Esophagus (tissue), 2 donors: ENCODE measurements around the gene BBOX1. TPM values are rescaled to one million over a fixed set of nuclear protein-coding genes. Genes with fewer than 3 reads are reported as not detected.

ENCODE experiments used
- H3K27ac ChIP-seq, 2 donors: one replicate each; pipeline ENCODE4 v1.5.1; 2013; ENCODE audit warnings: low read depth in 2 of 2, mild to moderate bottlenecking in 2 of 2, inconsistent platforms in 1 of 2, low read length in 1 of 2, moderate library complexity in 1 of 2
- H3K27me3 ChIP-seq, 2 donors: one replicate each; pipeline ENCODE4 v1.6.1; 2013; ENCODE audit warnings: low read length in 2 of 2, control low read depth in 1 of 2, mild to moderate bottlenecking in 1 of 2; ENCODE audit not compliant: insufficient read depth in 2 of 2, control insufficient read depth in 1 of 2
- H3K36me3 ChIP-seq, 2 donors: one replicate each; pipeline ENCODE4 v1.6.1; 2013; ENCODE audit warnings: low read length in 1 of 2; ENCODE audit not compliant: control insufficient read depth in 2 of 2, insufficient read depth in 2 of 2
- H3K4me1 ChIP-seq, 2 donors: one replicate each; pipeline ENCODE4 v1.6.1; 2013; ENCODE audit warnings: low read length in 1 of 2; ENCODE audit not compliant: control insufficient read depth in 2 of 2, insufficient read depth in 2 of 2
- H3K4me3 ChIP-seq, 2 donors: one replicate each; pipeline ENCODE4 v1.5.1; 2013; ENCODE audit warnings: low read length in 2 of 2, mild to moderate bottlenecking in 2 of 2, low read depth in 1 of 2, moderate library complexity in 1 of 2
- H3K9me3 ChIP-seq, 2 donors: one replicate each; pipeline ENCODE4 v1.6.1; 2013; ENCODE audit warnings: mild to moderate bottlenecking in 2 of 2, low read depth in 1 of 2, low read length in 1 of 2, moderate library complexity in 1 of 2; ENCODE audit not compliant: control insufficient read depth in 2 of 2, insufficient read depth in 1 of 2
- WGBS, 2 donors: extraction: QIAGEN DNeasy Blood & Tissue Kit; methylation state at CpG; one replicate each; pipeline ENCODE4 v1.1.7; 2013; 5-methylcytosine and 5-hydroxymethylcytosine counted together
- polyA plus RNA-seq, 2 donors: library from polyadenylated mRNA; stranded (reverse); fragments of 200-250 nt; gene quantifications; one replicate each; pipeline ENCODE4 v1.2.3, GENCODE V29; 2013
- donor health status: healthy with polysubstance abuse.
- donor health status: Bipolar disorder and iron deficiency.

The BBOX1 gene
- polyA plus RNA-seq, 2 donors = 12.7 to 14.1 TPM

- Histone ChIP-seq H3K4me3 (no peak overlapping the region), H3K36me3 (no peaks in the 10 kb centered on the region), H3K27ac (no peak overlapping the region), H3K9me3 (no peaks in the 10 kb centered on the region), H3K27me3 (no peaks in the 10 kb centered on the region), H3K4me1 (no peaks in the 10 kb centered on the region)
- 87 to 93% methylated on average over 1 of the region's 1 CpG for WGBS, 2 donors
Observed at GRCh38 chr11:27052668-27053067, 12.1 kb downstream of the BBOX1 start.

- H3K9me3 ChIP-seq = no peaks in the 10 kb centered on the region
- H3K36me3 ChIP-seq = peaks cover 0 to 3% of the 10 kb centered on the region in 2 donors
- H3K4me1 ChIP-seq = no peaks in the 10 kb centered on the region
- WGBS, 2 donors = 68 to 87% methylated on average over 6 of the region's 6 CpGs
- H3K27me3 ChIP-seq = no peaks in the 10 kb centered on the region
- H3K27ac ChIP-seq = no peak overlapping the region
- no peak overlapping the region for H3K4me3 ChIP-seq
Observed at GRCh38 chr11:27055065-27055682, 14.6 kb downstream of the BBOX1 start.

GRCh38 chr11:27057091-27057780 lies 16.6 kb downstream of the BBOX1 start:
- WGBS, 2 donors = 81 to 92% methylated on average over 6 of the region's 6 CpGs
- Histone ChIP-seq H3K27me3 (no peaks in the 10 kb centered on the region), H3K27ac (no peak overlapping the region), H3K36me3 (peaks cover 0 to 3% of the 10 kb centered on the region in 2 donors), H3K4me1 (no peaks in the 10 kb centered on the region), H3K4me3 (no peak overlapping the region), H3K9me3 (no peaks in the 10 kb centered on the region)

GRCh38 chr11:27058456-27058855 lies 17.8 kb downstream of the BBOX1 start:
- Histone ChIP-seq H3K9me3 (no peaks in the 10 kb centered on the region), H3K4me1 (no peaks in the 10 kb centered on the region), H3K36me3 (peaks cover 0 to 3% of the 10 kb centered on the region in 2 donors), H3K27ac (no peak overlapping the region), H3K4me3 (no peak overlapping the region), H3K27me3 (no peaks in the 10 kb centered on the region)
- whole genome bisulfite sequencing, 2 donors = 86% methylated on average over 1 of the region's 1 CpG

- Histone ChIP-seq H3K27ac (no peak overlapping the region), H3K9me3 (no peaks in the 10 kb centered on the region), H3K4me1 (no peaks in the 10 kb centered on the region), H3K4me3 (no peak overlapping the region), H3K27me3 (no peaks in the 10 kb centered on the region), H3K36me3 (peaks cover 0 to 3% of the 10 kb centered on the region in 2 donors)
- WGBS, 2 donors = 72 to 85% methylated on average over 3 of the region's 3 CpGs
Observed at GRCh38 chr11:27059431-27059830, 18.8 kb downstream of the BBOX1 start.

- 49 to 58% methylated on average over 3 of the region's 3 CpGs for whole genome bisulfite sequencing, 2 donors
- Histone ChIP-seq H3K36me3 (peaks cover 0 to 3% of the 10 kb centered on the region in 2 donors), H3K4me1 (no peaks in the 10 kb centered on the region), H3K9me3 (no peaks in the 10 kb centered on the region), H3K4me3 (no peak overlapping the region), H3K27ac (no peak overlapping the region), H3K27me3 (no peaks in the 10 kb centered on the region)
Observed at GRCh38 chr11:27060816-27061460, 20.3 kb downstream of the BBOX1 start.

- WGBS, 2 donors = 51 to 54% methylated on average over 2 of the region's 2 CpGs
- H3K27me3 ChIP-seq = no peaks in the 10 kb centered on the region
- no peak overlapping the region for H3K4me3 ChIP-seq
- no peak overlapping the region for H3K27ac ChIP-seq
- peaks cover 0 to 3% of the 10 kb centered on the region in 2 donors for H3K36me3 ChIP-seq
- no peaks in the 10 kb centered on the region for H3K9me3 ChIP-seq
- no peaks in the 10 kb centered on the region for H3K4me1 ChIP-seq
Observed at GRCh38 chr11:27061461-27061821, 20.8 kb downstream of the BBOX1 start.

- H3K27ac ChIP-seq = no peak overlapping the region
- no peak overlapping the region for H3K4me3 ChIP-seq
- peaks cover 0 to 3% of the 10 kb centered on the region in 2 donors for H3K36me3 ChIP-seq
- H3K4me1 ChIP-seq = no peaks in the 10 kb centered on the region
- 66% methylated on average over 2 of the region's 2 CpGs for WGBS, 2 donors
- no peaks in the 10 kb centered on the region for H3K9me3 ChIP-seq
- no peaks in the 10 kb centered on the region for H3K27me3 ChIP-seq
Observed at GRCh38 chr11:27064086-27064485, 23.5 kb downstream of the BBOX1 start.

GRCh38 chr11:27075192-27075591 lies 34.6 kb downstream of the BBOX1 start:
- 53 to 64% methylated on average over 1 of the region's 1 CpG for WGBS, 2 donors
- H3K27me3 ChIP-seq = no peaks in the 10 kb centered on the region
- no peak overlapping the region for H3K4me3 ChIP-seq
- H3K4me1 ChIP-seq = no peaks in the 10 kb centered on the region
- no peaks in the 10 kb centered on the region for H3K9me3 ChIP-seq
- H3K36me3 ChIP-seq = no peaks in the 10 kb centered on the region
- H3K27ac ChIP-seq = no peak overlapping the region
